OCI-LY7 (cell line): Measurements from ENCODE around the gene DDX19B.

Experiments used
- CTCF ChIP-seq: fragments of 200-600 bp; sonication (generic); conservative IDR thresholded peaks from 2 replicates; pipeline ENCODE4 v1.5.1; 2014; ENCODE audit warnings: mild to moderate bottlenecking, antibody characterized with exemption, low read length, moderate library complexity, mixed read lengths
- EZH2phosphoT487 ChIP-seq: fragments of 200-600 bp; sonication (generic); IDR thresholded peaks from 2 replicates; pipeline ENCODE4 v1.6.1; 2018; ENCODE audit warnings: low read depth, borderline replicate concordance, mild to moderate bottlenecking, mixed run types, antibody characterized with exemption, low read length, moderate library complexity, mixed read lengths

- TF ChIP-seq CTCF, result no peak
- no peak for TF ChIP-seq EZH2phosphoT487
These were observed 2.1 kb downstream of the DDX19B start for GRCh38 chr16:70301121-70301520.
